ENCODE results near the gene HLA-DPA1.

The HLA-DPA1 gene

GRCh38 chr6:33036535-33036934 is 36.9 kb downstream of the HLA-DPA1 start:
- H3K27me3 ChIP-seq (ENCODE audit: control insufficient read depth in 1 of 2, insufficient read depth in 2 of 2, low read length in 2 of 2): peaks cover 0 to 3% of the 10 kb centered on the region in 2 donors
- H3K9ac ChIP-seq (ENCODE audit: low read length in 2 of 2): no peak overlapping the region
- no peaks in the 10 kb centered on the region for H3K9me3 ChIP-seq (ENCODE audit: control insufficient read depth in 2 of 2, low read length in 2 of 2)
- no peak overlapping the region for H3K27ac ChIP-seq (ENCODE audit: low read length)
- H3K36me3 ChIP-seq (ENCODE audit: control insufficient read depth in 2 of 2, insufficient read depth in 2 of 2, low read length in 2 of 2): no peaks in the 10 kb centered on the region
- no peak overlapping the region for H3K4me3 ChIP-seq (ENCODE audit: low read length in 2 of 2)
- no peaks in the 10 kb centered on the region for H3K4me1 ChIP-seq (ENCODE audit: control insufficient read depth, insufficient read depth, low read length)

GRCh38 chr6:33034554-33034953 is 38.9 kb downstream of the HLA-DPA1 start:
- no peak overlapping the region for H3K4me3 ChIP-seq (ENCODE audit: low read length in 2 of 2)
- H3K27ac ChIP-seq (ENCODE audit: low read length): no peak overlapping the region
- H3K9ac ChIP-seq (ENCODE audit: low read length in 2 of 2): no peak overlapping the region

GRCh38 chr6:33030245-33030644 is 43.2 kb downstream of the HLA-DPA1 start:
- H3K9ac ChIP-seq (ENCODE audit: low read length in 2 of 2): no peak overlapping the region
- H3K36me3 ChIP-seq (ENCODE audit: control insufficient read depth in 2 of 2, insufficient read depth in 2 of 2, low read length in 2 of 2): no peaks in the 10 kb centered on the region
- no peaks in the 10 kb centered on the region for H3K9me3 ChIP-seq (ENCODE audit: control insufficient read depth in 2 of 2, low read length in 2 of 2)
- no peaks in the 10 kb centered on the region for H3K27me3 ChIP-seq (ENCODE audit: control insufficient read depth in 1 of 2, insufficient read depth in 2 of 2, low read length in 2 of 2)
- H3K27ac ChIP-seq (ENCODE audit: low read length): peak overlapping the region; percentile 19
- no peak overlapping the region for H3K4me3 ChIP-seq (ENCODE audit: low read length in 2 of 2)
- H3K4me1 ChIP-seq (ENCODE audit: control insufficient read depth, insufficient read depth, low read length): no peaks in the 10 kb centered on the region

More at GRCh38 chr6:33034554-33034953, 38.9 kb downstream of the HLA-DPA1 start:
- no peaks in the 10 kb centered on the region for H3K36me3 ChIP-seq (ENCODE audit: control insufficient read depth in 2 of 2, insufficient read depth in 2 of 2, low read length in 2 of 2)
- no peaks in the 10 kb centered on the region for H3K4me1 ChIP-seq (ENCODE audit: control insufficient read depth, insufficient read depth, low read length)
- peaks cover 0 to 3% of the 10 kb centered on the region in 2 donors for H3K27me3 ChIP-seq (ENCODE audit: control insufficient read depth in 1 of 2, insufficient read depth in 2 of 2, low read length in 2 of 2)
- H3K9me3 ChIP-seq (ENCODE audit: control insufficient read depth in 2 of 2, low read length in 2 of 2): no peaks in the 10 kb centered on the region

- H3K4me1 ChIP-seq (ENCODE audit: control insufficient read depth, insufficient read depth, low read length): no peaks in the 10 kb centered on the region
- H3K9ac ChIP-seq (ENCODE audit: low read length in 2 of 2): no peak overlapping the region
- no peak overlapping the region for H3K4me3 ChIP-seq (ENCODE audit: low read length in 2 of 2)
- no peaks in the 10 kb centered on the region for H3K36me3 ChIP-seq (ENCODE audit: control insufficient read depth in 2 of 2, insufficient read depth in 2 of 2, low read length in 2 of 2)
- H3K27me3 ChIP-seq (ENCODE audit: control insufficient read depth in 1 of 2, insufficient read depth in 2 of 2, low read length in 2 of 2): no peaks in the 10 kb centered on the region
- peak overlapping the region; percentile 19 for H3K27ac ChIP-seq (ENCODE audit: low read length)
- H3K9me3 ChIP-seq (ENCODE audit: control insufficient read depth in 2 of 2, low read length in 2 of 2): no peaks in the 10 kb centered on the region
Observed at GRCh38 chr6:33029328-33030184, 43.9 kb downstream of the HLA-DPA1 start.

GRCh38 chr6:33028220-33028849 is 45.1 kb downstream of the HLA-DPA1 start:
- Histone ChIP-seq H3K9ac (ENCODE audit: low read length in 2 of 2) (no peak overlapping the region), H3K27me3 (ENCODE audit: control insufficient read depth in 1 of 2, insufficient read depth in 2 of 2, low read length in 2 of 2) (no peaks in the 10 kb centered on the region), H3K27ac (ENCODE audit: low read length) (no peak overlapping the region), H3K9me3 (ENCODE audit: control insufficient read depth in 2 of 2, low read length in 2 of 2) (no peaks in the 10 kb centered on the region), H3K4me3 (ENCODE audit: low read length in 2 of 2) (no peak overlapping the region), H3K36me3 (ENCODE audit: control insufficient read depth in 2 of 2, insufficient read depth in 2 of 2, low read length in 2 of 2) (no peaks in the 10 kb centered on the region), H3K4me1 (ENCODE audit: control insufficient read depth, insufficient read depth, low read length) (no peaks in the 10 kb centered on the region)

- peaks cover 2% of the 10 kb centered on the region for H3K4me1 ChIP-seq (ENCODE audit: control insufficient read depth, insufficient read depth, low read length)
- no peaks in the 10 kb centered on the region for H3K36me3 ChIP-seq (ENCODE audit: control insufficient read depth in 2 of 2, insufficient read depth in 2 of 2, low read length in 2 of 2)
- no peak overlapping the region for H3K4me3 ChIP-seq (ENCODE audit: low read length in 2 of 2)
- no peaks in the 10 kb centered on the region for H3K27me3 ChIP-seq (ENCODE audit: control insufficient read depth in 1 of 2, insufficient read depth in 2 of 2, low read length in 2 of 2)
- H3K27ac ChIP-seq (ENCODE audit: low read length): no peak overlapping the region
- H3K9me3 ChIP-seq (ENCODE audit: control insufficient read depth in 2 of 2, low read length in 2 of 2): no peaks in the 10 kb centered on the region
- no peak overlapping the region for H3K9ac ChIP-seq (ENCODE audit: low read length in 2 of 2)
Observed at GRCh38 chr6:33024521-33024920, 48.9 kb downstream of the HLA-DPA1 start.

- Histone ChIP-seq H3K4me3 (ENCODE audit: low read length in 2 of 2) (no peak overlapping the region), H3K27me3 (ENCODE audit: control insufficient read depth in 1 of 2, insufficient read depth in 2 of 2, low read length in 2 of 2) (no peaks in the 10 kb centered on the region), H3K27ac (ENCODE audit: low read length) (no peak overlapping the region), H3K9me3 (ENCODE audit: control insufficient read depth in 2 of 2, low read length in 2 of 2) (no peaks in the 10 kb centered on the region), H3K9ac (ENCODE audit: low read length in 2 of 2) (no peak overlapping the region), H3K36me3 (ENCODE audit: control insufficient read depth in 2 of 2, insufficient read depth in 2 of 2, low read length in 2 of 2) (no peaks in the 10 kb centered on the region), H3K4me1 (ENCODE audit: control insufficient read depth, insufficient read depth, low read length) (peaks cover 7% of the 10 kb centered on the region)
Observed at GRCh38 chr6:33023536-33023935, 49.9 kb downstream of the HLA-DPA1 start.

GRCh38 chr6:33021917-33022316 is 51.5 kb downstream of the HLA-DPA1 start:
- Histone ChIP-seq H3K9ac (ENCODE audit: low read length in 2 of 2) (no peak overlapping the region), H3K27me3 (ENCODE audit: control insufficient read depth in 1 of 2, insufficient read depth in 2 of 2, low read length in 2 of 2) (no peaks in the 10 kb centered on the region), H3K9me3 (ENCODE audit: control insufficient read depth in 2 of 2, low read length in 2 of 2) (no peaks in the 10 kb centered on the region), H3K36me3 (ENCODE audit: control insufficient read depth in 2 of 2, insufficient read depth in 2 of 2, low read length in 2 of 2) (no peaks in the 10 kb centered on the region), H3K27ac (ENCODE audit: low read length) (no peak overlapping the region), H3K4me3 (ENCODE audit: low read length in 2 of 2) (no peak overlapping the region), H3K4me1 (ENCODE audit: control insufficient read depth, insufficient read depth, low read length) (peaks cover 10% of the 10 kb centered on the region)

GRCh38 chr6:33019372-33019771 is 54.1 kb downstream of the HLA-DPA1 start:
- Histone ChIP-seq H3K27me3 (ENCODE audit: control insufficient read depth in 1 of 2, insufficient read depth in 2 of 2, low read length in 2 of 2) (peaks cover 0 to 2% of the 10 kb centered on the region in 2 donors), H3K4me1 (ENCODE audit: control insufficient read depth, insufficient read depth, low read length) (peaks cover 13% of the 10 kb centered on the region), H3K9me3 (ENCODE audit: control insufficient read depth in 2 of 2, low read length in 2 of 2) (no peaks in the 10 kb centered on the region), H3K4me3 (ENCODE audit: low read length in 2 of 2) (peak overlapping the region; percentile 13 to 64), H3K9ac (ENCODE audit: low read length in 2 of 2) (no peak overlapping the region), H3K36me3 (ENCODE audit: control insufficient read depth in 2 of 2, insufficient read depth in 2 of 2, low read length in 2 of 2) (no peaks in the 10 kb centered on the region), H3K27ac (ENCODE audit: low read length) (peak overlapping the region; percentile 64)

GRCh38 chr6:33018904-33019303 is 54.5 kb downstream of the HLA-DPA1 start:
- peaks cover 13% of the 10 kb centered on the region for H3K4me1 ChIP-seq (ENCODE audit: control insufficient read depth, insufficient read depth, low read length)
- no peaks in the 10 kb centered on the region for H3K36me3 ChIP-seq (ENCODE audit: control insufficient read depth in 2 of 2, insufficient read depth in 2 of 2, low read length in 2 of 2)
- no peaks in the 10 kb centered on the region for H3K9me3 ChIP-seq (ENCODE audit: control insufficient read depth in 2 of 2, low read length in 2 of 2)
- H3K4me3 ChIP-seq (ENCODE audit: low read length in 2 of 2): peak overlapping the region; percentile 13 to 64
- no peak overlapping the region for H3K27ac ChIP-seq (ENCODE audit: low read length)
- H3K27me3 ChIP-seq (ENCODE audit: control insufficient read depth in 1 of 2, insufficient read depth in 2 of 2, low read length in 2 of 2): peaks cover 0 to 7% of the 10 kb centered on the region in 2 donors
- peak overlapping the region in 1 of 2 donors; percentile 47 for H3K9ac ChIP-seq (ENCODE audit: low read length in 2 of 2)

- H3K4me3 ChIP-seq (ENCODE audit: low read length in 2 of 2): peak overlapping the region in 1 of 2 donors; percentile 64
- no peak overlapping the region for H3K9ac ChIP-seq (ENCODE audit: low read length in 2 of 2)
- H3K9me3 ChIP-seq (ENCODE audit: control insufficient read depth in 2 of 2, low read length in 2 of 2): no peaks in the 10 kb centered on the region
- no peak overlapping the region for H3K27ac ChIP-seq (ENCODE audit: low read length)
- H3K4me1 ChIP-seq (ENCODE audit: control insufficient read depth, insufficient read depth, low read length): peaks cover 13% of the 10 kb centered on the region
- peaks cover 5 to 12% of the 10 kb centered on the region in 2 donors for H3K27me3 ChIP-seq (ENCODE audit: control insufficient read depth in 1 of 2, insufficient read depth in 2 of 2, low read length in 2 of 2)
- H3K36me3 ChIP-seq (ENCODE audit: control insufficient read depth in 2 of 2, insufficient read depth in 2 of 2, low read length in 2 of 2): no peaks in the 10 kb centered on the region
Observed at GRCh38 chr6:33018418-33018817, 55.0 kb downstream of the HLA-DPA1 start.
